NCI-H510A (cell line): ENCODE data around the gene EIF4ENIF1.
A peak's percentile ranks its signal among the peaks of the same experiment; 100 is the strongest.
"Not testable (repeated sequence)": the region's sequence is repeated elsewhere in the genome, so short reads cannot be mapped to it uniquely, and the experiment has no call there.

Experiments used
- DNase-seq: peaks from one replicate; lab custom pipeline; 2025; lab: John Stamatoyannopoulos, UW

EIF4ENIF1 gene, protein sequence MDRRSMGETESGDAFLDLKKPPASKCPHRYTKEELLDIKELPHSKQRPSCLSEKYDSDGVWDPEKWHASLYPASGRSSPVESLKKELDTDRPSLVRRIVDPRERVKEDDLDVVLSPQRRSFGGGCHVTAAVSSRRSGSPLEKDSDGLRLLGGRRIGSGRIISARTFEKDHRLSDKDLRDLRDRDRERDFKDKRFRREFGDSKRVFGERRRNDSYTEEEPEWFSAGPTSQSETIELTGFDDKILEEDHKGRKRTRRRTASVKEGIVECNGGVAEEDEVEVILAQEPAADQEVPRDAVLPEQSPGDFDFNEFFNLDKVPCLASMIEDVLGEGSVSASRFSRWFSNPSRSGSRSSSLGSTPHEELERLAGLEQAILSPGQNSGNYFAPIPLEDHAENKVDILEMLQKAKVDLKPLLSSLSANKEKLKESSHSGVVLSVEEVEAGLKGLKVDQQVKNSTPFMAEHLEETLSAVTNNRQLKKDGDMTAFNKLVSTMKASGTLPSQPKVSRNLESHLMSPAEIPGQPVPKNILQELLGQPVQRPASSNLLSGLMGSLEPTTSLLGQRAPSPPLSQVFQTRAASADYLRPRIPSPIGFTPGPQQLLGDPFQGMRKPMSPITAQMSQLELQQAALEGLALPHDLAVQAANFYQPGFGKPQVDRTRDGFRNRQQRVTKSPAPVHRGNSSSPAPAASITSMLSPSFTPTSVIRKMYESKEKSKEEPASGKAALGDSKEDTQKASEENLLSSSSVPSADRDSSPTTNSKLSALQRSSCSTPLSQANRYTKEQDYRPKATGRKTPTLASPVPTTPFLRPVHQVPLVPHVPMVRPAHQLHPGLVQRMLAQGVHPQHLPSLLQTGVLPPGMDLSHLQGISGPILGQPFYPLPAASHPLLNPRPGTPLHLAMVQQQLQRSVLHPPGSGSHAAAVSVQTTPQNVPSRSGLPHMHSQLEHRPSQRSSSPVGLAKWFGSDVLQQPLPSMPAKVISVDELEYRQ

DNA sequence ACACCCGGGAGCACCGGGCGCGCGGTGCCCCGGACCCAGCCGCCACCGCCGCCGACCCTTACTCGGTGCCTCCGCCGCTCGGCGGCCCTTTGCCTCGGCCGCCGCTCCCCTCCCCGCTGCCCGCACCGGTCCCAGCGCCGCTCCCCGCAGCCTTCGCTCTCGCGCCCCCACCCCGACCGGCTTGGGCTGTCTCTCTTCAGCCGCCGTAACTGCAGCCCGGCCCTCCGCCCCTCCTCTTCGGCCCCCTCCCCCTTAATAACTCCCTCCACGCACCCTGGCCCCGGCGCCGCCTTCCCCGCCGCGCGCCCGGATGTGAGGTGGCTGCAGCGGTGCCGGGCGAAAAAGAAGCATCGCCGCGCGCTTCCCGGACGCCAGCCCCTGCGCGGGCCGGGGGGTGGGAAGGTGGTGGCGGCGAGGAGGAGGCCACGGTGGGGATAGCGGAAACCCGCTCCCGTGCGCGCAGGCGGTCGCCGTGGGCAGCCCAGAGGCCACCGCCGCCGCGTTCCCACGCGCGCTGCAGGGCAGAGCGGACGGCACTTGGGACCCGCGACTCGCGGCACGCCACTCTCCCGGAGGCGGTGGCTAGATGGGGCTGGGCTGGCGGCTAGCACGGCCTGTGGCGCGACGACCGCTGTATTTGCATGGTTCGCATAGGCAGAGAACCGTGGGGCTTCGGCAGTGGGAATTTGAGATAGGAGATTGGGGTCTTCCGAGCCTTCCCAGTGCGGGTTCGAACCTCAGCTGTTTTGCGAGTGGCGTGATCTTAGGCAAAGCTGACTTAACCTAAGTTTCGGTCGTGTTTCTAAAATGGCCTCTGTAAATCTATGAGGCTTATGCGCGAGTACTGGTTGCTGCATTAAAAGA, at the start of gene EIF4ENIF1:
Gene EIF4ENIF1, minus strand, starts transcription at position 211 of the 864 bp plus-strand sequence. CDS start 1,124 bp downstream, outside the sequence.
- DNase-seq: peak; percentile 56

DNA sequence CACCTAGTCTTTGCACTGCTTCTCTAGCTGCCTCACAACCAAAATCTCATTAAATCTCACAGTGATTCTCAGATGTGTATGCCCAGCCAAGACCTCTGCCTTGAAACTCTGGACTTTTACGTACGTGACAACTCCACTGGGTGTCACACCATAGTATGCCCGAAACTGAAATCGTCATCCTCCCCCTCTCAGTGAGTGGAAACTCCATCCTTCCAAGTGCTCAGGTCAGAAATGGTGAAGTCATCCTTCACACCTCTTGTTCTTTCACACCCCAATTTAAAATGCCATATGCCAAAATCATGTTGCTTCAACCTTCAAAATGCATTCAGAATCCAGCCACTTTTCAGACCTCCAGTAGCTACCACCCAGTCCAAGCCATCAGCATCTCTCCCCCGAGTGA, 49.2 kb upstream of the EIF4ENIF1 start:
- DNase-seq: no peak

DNA sequence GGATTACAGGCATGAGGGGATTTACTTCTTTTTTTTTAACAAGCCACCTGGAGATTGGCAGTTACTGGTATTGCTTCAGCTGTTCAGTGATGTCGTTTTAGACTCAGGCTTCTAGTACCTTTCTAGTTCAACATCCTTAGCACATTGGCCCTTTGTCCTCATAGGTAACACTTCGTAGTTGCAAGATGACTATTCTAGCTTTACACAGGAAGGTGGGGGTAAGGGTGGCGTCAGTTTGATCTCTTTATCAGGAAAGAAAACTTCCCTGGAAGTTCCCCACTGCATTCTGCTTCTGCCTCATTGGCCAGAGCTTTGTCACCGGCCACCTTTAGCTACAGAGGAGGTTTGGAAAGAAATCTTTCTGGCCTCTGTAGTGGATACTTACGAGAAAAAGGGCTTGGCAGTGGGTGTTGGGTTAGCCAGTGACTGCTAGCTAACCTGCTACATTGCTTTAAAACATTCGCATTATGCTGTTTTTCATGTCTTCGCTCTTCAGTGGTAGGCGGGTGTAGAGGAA, 47.4 kb upstream of the EIF4ENIF1 start:
- DNase-seq: no peak

DNA sequence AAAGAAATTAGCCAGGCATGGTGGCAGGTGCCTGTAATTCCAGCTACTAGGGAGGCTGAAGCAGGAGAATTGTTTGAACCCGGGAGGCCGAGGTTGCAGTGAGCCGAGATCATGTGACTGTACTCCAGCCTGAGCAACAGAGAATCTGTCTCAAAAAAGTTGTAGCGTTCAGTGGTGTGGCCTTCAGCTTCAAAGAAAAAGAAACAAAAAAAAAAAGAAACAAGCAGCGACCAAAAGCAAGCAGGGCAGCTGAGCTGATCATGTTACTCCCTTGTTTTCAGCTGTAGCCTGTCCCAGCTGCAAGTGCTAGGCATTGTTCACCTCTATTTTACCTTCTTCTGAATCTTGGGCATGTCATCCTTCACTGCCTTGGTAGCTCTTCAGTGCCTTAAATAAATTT, 43.7 kb upstream of the EIF4ENIF1 start:
- no peak for DNase-seq

DNA sequence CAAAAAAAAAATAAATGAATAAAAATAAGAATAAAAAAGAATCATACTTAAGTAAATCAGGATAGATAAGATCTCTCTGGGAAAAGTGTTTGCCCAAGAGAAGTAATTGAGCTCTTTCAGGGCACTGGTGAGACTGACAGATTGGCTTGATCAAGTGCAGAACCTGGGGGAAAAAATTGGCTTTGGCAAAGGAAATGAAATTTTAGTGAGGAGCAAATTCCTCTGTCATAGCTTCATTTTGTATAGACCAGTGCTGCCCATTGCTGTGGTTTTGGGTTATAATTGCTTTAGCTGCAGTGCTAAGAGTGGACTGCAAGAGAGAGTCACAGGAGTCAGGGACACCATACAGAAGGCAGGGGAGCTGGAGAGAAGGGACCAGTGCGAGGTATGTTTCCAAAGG, 42.4 kb upstream of the EIF4ENIF1 start:
- DNase-seq: no peak

DNA sequence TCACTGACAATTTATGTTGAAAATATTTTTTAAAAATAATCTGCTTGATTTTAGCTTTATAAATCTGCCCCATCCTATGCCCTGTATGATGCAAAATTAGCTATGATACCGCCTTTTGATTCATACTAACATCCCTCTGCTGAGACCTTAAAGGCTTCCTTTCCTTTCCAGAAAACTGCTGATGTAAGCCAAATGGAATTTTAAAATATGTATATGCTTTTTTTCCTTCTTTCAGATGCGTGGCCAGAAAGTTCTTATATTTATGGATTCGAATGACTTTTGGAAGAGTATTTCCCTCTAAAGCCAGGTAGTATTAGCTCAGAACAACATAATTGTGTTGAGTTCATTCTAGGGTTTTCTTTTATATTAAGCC, 41.2 kb upstream of the EIF4ENIF1 start:
- no peak for DNase-seq

DNA sequence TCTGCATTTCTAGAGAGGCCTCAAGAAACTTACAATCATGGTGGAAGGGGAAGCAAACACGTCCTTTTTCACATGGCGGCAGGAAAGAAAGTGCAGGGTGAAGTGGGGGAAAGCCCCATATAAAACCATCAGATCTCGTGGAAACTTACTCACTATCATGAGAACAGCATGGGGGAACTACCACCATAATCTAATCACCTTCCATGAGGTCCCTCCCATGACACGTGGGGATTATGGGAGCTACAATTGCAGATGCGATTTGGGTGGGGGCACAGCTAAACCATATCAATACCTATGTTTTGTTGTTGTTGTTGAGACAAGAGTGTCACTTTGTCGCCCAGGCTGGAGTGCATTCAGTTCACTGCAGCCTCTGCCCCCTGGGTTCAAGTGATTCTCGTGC, 36.6 kb upstream of the EIF4ENIF1 start:
- DNase-seq: no peak

DNA sequence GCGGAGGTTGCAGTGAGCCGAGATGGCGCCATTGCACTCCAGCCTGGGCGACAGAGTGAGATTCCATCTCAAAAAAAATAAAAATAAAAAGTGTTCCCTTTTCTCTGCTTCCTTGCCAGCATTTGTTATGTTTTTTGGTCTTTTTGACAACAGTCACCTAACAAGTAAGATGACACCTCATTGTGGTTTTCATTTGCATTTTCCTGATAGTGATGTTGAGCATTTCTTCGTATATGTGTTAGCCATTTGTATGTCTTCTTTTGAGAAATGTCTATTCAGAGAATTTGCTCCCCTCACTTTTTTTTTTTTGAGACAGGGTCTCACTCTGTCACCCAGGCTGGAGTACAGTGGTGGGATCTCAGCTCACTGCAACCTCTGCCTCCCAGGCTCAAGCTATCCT, 34.5 kb upstream of the EIF4ENIF1 start:
- DNase-seq: not testable (repeated sequence)

DNA sequence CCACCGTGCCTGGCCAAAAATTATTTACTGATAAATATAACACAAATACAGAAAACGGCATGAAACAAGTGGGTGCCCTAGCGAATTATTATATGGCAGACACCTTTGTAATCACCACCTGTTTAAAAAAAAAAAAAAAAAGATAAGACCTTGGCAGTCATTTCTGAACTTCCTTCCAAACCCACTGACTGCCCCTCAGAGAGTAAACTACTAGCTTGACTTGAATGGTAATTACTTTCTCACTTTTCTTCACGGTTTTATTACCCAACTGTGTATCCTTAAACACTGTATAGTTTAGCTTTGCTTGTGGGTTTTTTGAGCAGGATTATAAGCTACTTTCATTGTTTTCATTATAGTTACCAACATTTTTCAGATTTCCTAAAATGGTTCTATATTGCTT, 30.4 kb upstream of the EIF4ENIF1 start:
- no peak for DNase-seq

DNA sequence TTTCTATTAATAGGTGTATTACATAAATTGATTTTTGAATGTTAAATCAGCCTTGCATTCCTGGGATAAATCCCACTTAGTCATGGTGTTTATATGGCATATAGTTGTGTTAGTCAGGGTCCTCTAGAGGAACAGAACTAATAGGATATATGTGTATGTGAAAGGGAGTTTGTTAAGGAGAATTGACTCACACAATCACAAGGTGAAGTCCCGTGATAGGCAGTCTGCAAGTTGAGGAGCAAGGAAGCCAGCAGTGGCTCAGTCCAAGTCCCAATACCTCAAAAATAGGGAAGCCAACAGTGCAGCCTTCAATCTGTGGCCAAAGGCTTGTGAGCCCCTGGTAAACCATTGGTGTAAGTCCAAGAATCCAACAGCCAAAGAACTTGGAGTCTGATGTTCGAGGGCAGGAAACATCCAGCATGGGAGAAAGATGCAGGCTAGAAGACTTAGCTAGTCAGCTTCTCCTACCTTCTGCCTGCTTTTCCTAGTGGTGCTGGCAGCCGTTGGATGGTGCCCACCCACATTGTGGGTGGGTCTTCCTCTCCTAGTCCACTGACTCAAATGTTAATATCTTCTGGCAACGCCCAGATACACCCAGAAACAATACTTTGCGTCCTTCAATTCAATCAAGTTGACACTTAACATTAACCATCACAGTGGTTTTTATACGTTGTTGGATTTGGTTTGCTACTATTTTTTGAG, 19.6 kb upstream of the EIF4ENIF1 start:
- DNase-seq: no peak

DNA sequence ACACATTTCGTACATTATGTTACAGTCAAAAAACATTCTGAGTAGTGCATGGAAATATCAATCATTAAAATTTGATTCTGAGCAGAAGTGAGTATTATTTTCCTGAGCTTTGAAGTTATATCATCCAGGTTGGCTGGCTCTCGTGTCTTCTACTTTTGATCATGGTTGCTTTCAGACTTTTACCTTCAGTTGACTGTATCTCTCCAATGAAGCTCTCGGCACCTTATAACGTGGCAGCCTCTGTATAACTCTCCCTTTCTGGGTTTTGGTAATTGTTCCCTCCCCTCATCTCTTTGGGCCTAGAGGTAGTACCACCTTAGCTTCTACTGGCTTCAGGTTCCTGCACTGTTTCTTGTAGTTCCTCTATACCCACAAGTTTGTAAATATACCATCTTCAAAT, 18.9 kb upstream of the EIF4ENIF1 start:
- no peak for DNase-seq

DNA sequence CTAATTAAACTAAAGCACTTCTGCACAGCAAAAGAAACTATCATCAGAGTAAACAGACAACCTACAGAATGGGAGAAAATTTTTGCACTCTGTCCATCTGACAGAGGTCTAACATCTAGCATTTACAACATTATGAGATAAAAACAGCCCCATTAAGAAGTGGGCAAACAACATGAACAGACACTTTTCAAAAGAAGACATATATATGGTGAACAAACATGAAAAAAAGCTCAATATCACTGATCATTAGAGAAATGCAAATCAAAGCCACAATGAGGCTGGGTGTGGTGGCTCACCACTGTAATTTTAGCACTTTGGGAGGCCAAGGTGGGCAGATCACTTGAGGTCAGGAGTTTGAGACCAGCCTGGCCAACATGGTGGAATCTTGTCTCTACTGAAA, 17.9 kb upstream of the EIF4ENIF1 start:
- not testable (repeated sequence) for DNase-seq

DNA sequence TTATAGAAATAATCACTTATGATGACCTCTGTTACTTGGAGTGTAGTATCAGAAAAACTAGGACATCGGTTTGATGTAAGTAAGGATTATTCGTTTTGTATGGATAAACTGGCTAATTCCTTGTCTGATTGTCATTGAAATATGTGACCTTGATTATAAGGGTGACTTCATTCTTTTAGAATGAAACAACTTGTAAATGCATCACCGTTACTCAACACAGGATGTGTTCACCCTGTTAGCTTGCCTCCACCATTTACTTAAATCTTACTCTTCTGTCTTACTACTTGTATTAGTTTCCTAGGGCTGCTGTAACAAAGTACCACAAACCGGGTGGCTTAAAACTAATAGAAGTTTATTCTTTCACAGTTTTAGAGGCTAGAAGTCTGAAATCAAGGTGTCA, 14.6 kb upstream of the EIF4ENIF1 start:
- no peak for DNase-seq

DNA sequence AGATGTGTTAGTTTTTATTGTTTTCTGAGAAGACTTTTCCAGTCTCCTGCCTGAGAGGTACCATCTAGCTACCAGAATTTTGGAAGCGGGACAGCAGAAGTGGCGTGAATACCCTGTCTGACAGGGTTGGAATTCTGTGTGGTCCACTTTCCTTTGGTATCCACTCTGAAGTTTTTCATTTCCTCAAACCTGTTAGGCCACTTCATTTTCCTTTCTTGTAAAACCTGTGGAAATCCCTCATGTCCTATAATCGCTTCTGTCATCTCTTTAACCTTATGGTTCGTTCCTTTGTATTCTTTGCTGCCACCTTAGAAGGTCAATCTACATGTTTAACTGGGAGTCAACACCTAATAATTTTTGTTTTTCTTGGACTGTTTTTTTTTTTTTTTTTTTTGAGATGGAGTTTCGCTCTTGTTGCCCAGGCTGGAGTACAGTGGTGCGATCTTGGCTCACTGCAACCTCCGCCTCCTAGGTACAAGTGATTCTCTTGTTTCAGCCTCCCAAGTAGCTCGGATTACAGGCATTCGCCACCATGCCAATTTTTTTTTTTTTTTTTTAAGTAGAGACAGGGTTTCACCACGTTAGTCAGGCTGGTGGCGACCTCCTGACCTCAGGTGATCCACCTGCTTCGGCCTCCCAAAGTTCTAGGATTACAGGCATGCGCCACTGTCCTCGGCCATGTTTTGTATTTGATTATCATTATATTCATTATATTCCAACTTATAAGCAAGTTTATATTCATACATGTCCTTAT, 13.7 kb upstream of the EIF4ENIF1 start:
- DNase-seq: no peak

DNA sequence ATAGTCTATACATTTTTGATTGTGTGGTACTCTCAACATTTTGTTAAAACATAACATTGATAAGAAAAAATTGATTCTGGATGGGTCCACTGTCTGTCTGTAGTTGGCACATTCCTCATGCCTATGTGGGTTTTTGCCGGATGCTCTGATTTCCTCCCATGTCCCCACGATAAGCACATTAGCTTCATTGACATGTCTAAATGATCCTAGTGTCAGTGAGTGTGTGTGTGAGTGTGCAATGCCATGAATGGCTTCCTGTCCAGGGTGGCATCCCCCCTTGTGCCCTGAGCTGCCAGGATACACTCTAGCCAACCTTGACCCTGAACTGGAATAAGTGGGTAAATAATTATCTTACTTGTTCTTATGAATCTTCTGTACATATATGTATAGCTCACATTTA, 12.1 kb upstream of the EIF4ENIF1 start:
- no peak for DNase-seq

DNA sequence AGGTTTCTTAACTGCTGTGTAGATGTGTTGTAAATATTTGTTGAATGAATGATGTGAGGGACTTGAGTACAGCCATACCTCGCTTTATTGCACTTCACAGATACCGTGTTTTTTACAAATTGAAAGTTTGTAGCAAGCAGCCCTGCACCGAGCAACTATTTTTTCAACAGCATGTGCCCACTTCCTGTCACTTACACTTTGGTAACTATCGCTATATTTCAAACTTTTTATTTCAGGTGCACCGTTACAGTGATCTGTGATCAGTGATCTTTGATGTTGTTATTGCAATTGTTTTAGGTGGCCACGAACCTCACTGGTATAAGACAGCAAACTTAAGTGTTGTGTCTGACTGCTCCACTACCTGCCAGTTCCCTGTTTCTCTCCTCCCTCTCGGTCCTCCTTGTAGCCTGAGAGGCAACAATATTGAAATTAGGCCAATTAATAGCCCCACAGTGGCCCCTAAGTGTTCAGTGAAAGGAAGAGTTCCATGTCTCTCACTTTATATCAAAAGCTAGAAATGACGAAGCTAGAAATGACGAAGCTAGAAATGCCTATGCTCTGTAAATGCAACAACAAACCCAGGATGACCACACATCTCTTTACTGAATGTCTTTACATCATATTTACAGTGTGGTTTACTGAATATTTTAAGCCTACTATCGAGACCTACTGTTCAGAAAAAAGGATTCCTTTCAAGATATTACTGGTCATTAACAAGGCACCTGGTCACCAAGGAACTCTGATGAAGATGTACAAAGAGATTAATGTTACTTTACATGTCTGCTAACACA, 7.7 kb upstream of the EIF4ENIF1 start:
- no peak for DNase-seq

DNA sequence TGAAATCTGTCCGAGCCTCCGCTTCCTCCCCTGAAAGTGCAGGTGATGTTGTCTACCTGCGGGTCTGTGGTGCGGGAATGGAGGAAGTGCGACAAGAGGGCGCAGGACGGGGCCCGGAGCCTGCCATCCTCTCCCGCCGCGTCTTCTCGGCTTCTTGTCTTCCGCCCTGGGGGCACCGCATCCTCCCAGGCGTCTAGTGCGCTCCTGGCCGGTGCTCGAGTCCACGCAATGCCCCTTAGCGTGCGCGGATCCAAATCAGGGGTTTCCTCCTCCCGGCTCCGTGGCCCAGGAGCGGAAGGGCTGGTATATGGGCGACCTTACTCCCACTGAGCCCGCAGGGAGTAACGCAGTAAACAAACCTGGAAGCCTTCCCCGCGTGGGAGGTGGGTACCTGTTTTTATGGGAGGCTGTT, 7.1 kb upstream of the EIF4ENIF1 start:
- no peak for DNase-seq

DNA sequence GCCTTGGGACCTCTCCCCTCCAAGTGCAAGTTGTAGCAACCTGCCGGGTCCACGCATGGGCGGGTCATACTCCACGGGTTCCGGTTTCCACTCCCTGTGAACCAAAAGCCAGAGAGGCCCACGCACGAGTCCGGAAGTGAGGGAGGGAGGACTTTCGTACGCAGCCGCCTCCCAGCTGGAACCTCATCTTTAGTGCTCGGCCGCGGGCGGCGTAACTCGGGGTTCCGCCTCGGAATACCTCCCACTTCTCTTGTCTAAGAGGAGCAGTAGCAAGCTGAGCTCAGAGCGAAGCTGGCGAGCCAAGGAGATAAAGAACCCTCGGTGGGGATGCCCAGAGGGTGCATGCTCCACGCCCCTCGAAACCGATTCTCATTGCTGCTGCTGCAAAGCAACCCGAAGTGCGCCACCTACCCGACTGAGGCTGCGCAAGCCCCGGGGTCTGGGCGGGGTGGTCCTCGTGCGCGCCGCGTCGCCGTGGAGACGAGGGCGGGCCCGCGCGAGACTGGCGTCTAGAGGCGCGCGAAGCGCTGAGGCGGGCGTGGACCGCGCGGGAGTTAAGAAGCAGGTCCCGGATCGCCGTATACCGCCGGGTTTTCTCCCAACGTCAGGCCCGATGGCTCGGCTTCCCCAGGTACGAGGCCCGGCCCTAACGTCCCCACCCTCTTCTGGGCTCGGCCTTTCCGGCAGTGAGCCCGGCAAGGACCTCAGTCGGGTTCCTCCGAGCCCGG, 6.5 kb upstream of the EIF4ENIF1 start, which contains the start of gene SFI1:
Gene SFI1, plus strand, starts transcription at position 530 of the 728 bp plus-strand sequence. CDS start 11,749 bp downstream, outside the sequence.
- peak; percentile 68 for DNase-seq

DNA sequence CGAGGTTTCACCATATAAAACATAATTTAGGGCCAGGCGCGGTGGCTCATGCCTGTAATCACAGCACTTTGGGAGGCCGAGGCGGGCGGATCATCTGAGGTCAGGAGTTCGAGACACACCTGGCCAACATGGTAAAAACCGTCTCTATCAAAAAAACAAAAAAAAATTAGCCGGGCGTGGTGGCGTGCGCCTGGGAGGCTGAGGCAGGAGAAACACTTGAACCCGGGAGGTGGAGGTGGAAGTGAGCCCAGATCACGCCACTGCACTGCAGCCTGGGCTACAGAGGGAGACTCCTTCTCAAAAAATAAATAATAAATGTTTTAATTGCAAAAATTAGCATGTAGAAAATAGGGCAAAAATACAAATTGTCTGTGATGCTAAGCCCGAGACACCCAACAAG, 5.7 kb upstream of the EIF4ENIF1 start:
- no peak for DNase-seq
